HG03565 (cell line): Measurements from ENCODE around the gene SYNE2.

Experiments used
- ATAC-seq: cut with Tn5 transposase; IDR thresholded peaks from one replicate; pipeline ENCODE4 v1.9.1; 2021; ENCODE audit warnings: mild to moderate bottlenecking, moderate library complexity; ENCODE audit not compliant: unreplicated experiment

Gene SYNE2

DNA sequence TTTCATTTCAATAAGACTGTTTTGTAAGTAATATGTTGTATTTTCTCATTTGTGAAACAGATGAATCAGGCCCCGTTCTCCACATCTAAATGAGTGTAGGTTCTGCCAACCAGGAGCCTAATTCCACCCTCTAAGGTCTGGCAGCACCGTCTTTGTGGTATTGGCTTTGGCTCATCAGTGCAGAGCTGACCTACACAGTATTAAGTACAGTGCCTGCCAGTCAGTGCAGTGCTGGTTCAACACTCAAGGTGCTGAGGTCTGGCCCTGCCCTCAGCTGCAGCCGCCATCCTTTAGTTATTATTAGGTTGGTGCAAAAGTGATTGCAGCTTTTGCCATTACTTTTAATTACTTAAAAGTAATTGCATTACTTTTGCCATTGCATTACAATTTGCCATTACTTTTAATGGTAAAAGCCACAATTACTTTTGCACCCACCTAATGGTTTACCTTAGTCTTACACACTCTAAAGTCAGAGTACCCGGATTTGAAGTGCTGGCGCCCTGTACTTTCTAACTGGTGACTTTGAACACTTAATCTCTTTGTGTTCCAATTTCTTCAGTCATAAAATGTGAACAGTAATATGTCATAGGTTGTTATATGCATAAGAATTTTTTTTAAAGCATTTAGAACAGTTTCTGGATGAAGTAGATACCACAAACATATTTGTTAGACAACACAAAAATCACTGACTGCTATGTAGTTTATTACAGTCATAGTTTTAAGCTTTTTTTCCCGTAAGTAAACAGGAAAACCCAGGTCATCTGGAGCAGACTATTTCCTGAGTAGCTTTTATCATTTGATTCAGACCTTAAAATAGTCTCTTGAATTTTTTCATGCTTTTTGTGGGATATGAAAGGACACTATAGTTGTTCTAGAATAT lies 99.5 kb downstream of the SYNE2 start:
- ATAC-seq = no peak

DNA sequence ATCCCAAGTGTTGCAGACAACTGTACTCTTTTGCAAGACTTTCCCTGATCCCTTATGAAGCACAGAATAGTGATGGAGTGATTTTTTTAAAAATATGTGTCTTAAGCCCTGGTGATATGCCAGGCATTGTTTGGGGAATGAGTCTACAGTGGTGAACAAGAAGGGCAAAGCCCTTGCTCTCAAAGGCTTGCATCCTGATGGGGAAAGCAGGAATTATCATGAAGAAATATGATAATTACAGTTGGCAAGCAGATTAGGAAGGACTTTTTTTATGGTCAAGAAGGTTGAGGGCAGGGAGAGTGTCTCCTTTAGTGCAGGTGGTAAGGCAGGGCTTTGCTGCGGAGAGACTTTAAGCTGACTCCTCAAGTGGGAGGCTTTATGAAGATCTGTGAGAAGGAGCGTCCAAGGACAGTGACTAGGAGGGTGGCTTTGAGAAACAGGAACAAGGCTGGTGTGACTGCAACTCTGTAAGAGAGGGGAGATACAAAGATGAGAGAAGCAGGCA lies 100.2 kb downstream of the SYNE2 start:
- no peak for ATAC-seq

- no peak for ATAC-seq
Measured at GRCh38 chr14:63956326-63956725, 103.5 kb downstream of the SYNE2 start.

GRCh38 chr14:63960926-63961567 lies 108.2 kb downstream of the SYNE2 start:
- no peak for ATAC-seq

DNA sequence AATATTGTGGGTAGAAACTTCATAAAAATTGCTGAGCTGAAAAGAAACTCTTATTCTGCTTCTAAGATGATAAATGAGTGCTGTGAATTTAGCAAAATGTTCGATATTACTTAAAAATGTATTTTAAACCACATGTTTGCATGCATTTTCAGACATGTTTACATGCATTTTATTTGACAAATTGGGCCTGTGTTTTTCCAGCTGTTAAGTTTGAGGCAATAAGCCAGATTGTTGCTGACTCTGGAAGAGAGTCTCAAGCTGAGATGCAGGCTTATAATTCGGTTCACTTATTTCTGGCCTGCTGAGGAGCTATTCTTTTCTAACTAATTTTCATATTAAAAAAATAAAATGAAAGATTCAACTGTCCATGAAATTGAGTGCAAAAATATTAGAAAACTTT lies 110.1 kb downstream of the SYNE2 start:
- no peak for ATAC-seq

- ATAC-seq = no peak
Measured at GRCh38 chr14:63963439-63963838, 110.6 kb downstream of the SYNE2 start.

- no peak for ATAC-seq
Measured at GRCh38 chr14:63964113-63964512, 111.3 kb downstream of the SYNE2 start.

GRCh38 chr14:63966407-63966806 lies 113.6 kb downstream of the SYNE2 start:
- no peak for ATAC-seq

DNA sequence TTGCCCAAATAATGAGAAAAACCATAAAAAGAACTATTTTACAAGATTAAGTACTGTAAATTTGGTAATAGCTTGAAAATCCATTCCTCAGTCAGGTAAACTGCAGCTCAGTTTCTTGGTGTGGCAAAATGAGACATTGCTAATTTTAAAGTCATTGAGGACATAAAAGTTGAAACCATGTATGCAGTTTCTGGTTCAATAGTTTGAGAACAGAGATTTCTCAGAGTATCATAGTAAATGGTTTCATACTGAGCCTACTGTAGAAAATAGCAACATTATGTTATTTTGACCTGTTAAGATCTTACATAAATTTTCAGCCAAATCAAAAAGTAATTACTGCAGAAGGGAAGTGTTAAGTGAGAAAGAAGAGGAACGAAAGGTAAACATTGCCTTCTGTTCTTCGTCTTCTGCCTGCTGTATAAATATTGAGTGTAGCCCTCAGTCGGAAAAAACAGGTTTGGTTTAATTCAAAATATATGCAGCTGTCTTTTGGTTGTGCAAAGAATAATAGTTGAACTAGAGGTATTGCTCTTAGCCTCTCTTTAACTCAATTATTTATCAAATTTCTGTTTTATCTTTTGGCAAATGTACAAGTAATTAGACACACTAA lies 119.6 kb downstream of the SYNE2 start:
- ATAC-seq = peak; percentile 37

GRCh38 chr14:63974176-63974575 lies 121.4 kb downstream of the SYNE2 start:
- no peak for ATAC-seq

GRCh38 chr14:63981569-63981968 lies 128.8 kb downstream of the SYNE2 start:
- no peak for ATAC-seq

DNA sequence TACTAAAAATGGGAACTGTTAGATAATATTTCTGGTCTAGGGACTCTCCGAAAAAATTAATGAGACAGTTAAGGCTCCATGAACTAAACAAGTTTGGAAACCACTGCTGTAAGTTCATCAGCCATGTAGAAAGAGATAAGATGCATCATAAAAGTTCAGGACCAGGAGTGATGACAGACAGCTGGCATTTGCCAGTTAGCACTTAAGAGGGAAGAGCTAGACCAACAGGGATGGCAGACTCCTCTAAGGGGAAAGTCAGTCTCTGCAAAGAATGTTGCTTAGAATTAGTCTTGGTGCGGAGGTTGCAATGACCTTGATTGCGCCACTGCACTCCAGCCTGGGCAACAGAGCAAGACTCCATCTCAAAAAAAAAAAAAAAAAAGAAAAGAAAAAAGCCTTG lies 129.4 kb downstream of the SYNE2 start:
- no peak for ATAC-seq

DNA sequence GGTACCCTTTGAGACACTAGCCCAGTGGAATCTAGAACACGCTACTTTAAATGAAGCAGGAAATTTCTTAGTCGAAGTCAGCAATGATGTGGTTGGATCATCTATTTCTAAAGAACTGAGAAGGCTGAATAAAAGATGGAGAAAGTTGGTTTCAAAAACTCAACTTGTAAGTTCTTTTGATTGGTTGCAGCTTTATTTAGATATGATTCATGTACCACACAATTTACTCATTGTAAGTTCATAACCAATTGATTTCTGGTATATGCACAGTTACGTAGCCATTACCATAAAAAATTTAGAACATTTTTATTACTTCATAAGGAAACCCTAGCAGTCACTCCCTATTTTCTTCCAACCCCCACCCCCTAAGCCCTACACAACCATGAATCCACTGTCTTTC lies 129.8 kb downstream of the SYNE2 start:
- ATAC-seq = no peak

DNA sequence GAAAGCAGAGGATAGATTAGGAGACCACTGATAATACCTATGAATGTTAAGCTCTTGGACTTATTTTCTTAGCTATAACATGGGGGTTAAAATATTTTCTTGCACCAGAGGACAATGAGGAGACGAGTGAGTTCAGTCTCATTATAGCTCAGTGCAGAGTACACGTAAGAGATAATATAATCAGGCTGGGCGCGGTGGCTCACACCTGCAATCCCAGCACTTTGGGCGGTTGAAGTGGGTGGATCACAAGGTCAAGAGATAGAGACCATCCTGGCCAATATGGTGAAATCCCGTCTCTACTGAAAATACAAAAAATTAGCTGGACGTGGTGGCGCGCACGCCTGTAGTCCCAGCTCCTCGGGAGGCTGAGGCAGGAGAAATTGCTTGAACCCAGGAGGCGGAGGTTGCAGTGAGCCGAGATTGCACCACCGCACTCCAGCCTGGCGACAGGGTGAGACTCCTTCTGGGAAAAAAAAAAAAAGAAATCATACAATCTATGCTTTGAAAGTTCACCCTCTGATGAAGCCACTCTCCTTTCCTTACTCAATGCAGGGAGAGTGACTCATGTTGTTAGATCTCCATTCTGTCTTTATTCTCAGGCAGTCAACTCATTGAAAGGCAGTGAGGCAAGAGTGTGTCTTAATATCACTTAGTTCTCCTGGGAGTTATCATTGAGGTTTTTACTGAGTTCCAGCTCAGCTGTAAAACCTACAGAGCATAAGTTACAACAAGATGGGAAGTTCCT lies 134.2 kb downstream of the SYNE2 start:
- no peak for ATAC-seq

- no peak for ATAC-seq
Measured at GRCh38 chr14:63988579-63988978, 135.8 kb downstream of the SYNE2 start.

DNA sequence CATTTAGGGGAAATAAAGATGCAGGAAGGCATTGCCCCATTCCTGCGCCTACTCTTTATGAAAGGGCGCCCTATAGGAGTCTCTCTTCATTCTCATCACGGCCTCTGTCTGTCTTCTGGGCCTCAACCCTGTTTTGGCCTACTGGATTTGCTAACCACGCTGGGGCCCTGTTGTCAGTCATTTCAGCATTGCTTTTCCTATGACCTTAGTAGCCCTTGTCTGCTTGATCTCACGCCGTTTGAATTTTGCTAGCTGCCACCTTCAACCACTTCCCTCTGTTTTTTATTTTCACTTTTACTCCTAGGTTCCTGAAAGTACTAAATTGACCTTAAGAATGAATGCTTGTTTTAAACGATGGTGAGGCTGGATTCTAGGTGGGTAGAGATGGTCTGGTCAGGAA lies 139.0 kb downstream of the SYNE2 start:
- ATAC-seq = no peak

DNA sequence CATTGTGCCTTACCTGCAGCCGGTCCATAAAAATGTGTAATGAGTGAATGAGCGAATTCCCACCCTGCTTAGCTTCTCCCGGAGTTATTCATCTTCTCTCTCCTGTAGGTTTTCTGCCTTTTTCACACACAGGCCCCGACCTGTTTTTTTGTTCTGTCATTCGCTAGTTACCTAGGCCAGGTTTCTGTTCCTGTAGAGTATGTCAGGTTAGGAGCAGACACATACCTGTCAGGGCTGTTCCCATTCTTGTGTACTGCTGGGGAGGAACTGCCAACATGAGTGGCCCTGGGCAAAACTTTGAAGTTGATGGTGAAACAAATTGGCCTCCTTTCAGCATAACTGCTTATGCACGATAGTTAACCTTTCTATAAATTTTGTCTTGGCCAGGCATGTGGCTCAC lies 140.1 kb downstream of the SYNE2 start:
- ATAC-seq = no peak

- ATAC-seq = no peak
Measured at GRCh38 chr14:63993992-63994391, 141.2 kb downstream of the SYNE2 start.

- no peak for ATAC-seq
Measured at GRCh38 chr14:63995285-63995684, 142.5 kb downstream of the SYNE2 start.

DNA sequence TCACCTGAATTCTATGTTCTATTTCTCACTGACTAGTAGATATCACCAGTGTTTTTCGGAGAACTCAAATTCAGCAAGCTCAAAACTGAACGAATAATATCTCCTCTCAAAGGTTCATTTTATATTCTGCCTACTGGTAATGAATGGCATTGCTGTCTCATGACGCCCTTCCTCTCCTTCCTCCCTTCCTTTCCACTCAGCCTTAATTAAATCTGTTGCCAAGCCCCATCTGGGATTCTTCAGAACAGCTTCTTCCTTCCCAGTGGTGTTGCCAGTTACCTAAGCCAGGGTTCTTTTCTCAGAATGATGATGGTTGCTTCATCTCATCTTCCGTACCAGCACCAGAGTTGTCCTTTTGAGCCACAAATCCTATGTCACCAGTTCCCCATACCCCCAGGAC lies 143.2 kb downstream of the SYNE2 start:
- ATAC-seq = no peak

DNA sequence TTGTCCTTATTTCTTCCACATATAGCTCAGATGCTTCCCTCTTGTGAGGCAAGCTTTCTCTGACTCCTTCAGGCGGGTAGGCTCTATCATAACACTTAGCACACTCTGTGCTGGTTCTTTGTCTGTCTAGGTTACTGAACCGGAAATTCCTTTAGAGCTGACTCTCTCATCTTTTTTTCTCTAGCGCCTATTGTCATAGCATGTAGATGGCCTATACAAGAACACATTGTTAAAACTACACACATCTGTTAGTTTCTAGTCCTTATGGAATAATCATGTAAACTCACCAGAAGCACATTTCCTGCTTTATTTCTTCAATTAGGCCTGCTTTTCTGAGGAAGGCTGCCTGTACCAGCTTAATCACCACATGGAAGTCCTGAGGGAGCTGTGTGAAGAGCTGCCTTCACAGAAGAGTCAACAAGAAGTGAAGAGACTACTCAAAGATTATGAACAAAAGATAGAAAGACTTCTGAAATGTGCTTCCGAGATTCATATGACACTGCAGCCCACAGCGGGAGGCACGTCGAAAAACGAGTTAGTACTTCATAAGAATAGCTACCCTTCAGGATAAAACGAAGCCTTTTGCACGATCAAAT lies 143.9 kb downstream of the SYNE2 start:
- ATAC-seq = no peak
